WTC11 (cell line): Measurements from ENCODE around the gene CCDC190.

Source experiments
- NR3C1 ChIP-seq: sonication (generic); formaldehyde crosslinking; conservative IDR thresholded peaks from 2 replicates; pipeline ENCODE4 v1.8.1; 2023; ENCODE audit warnings: low read depth, mild to moderate bottlenecking, missing genetic modification reagents
- TF ChIP-seq, protein P1 (sequence below): sonication (generic); formaldehyde crosslinking; IDR thresholded peaks from 2 replicates; pipeline ENCODE4 v1.8.0; 2023; ENCODE audit warnings: missing genetic modification reagents
- TF ChIP-seq, protein P2 (sequence below): sonication (generic); formaldehyde crosslinking; IDR thresholded peaks from 2 replicates; pipeline ENCODE4 v1.8.1; 2022; ENCODE audit warnings: low read depth, missing genetic modification reagents, borderline replicate concordance
- TF ChIP-seq, protein P3 (sequence below): fragments of 250-450 bp; sonication (Bioruptor Pico); IDR thresholded peaks from 2 replicates; pipeline ENCODE4 v1.9.0; 2021; ENCODE audit warnings: mild to moderate bottlenecking, borderline replicate concordance
- TF ChIP-seq, protein P4 (sequence below): sonication (generic); formaldehyde crosslinking; IDR thresholded peaks from 2 replicates; pipeline ENCODE4 v1.8.1; 2023; ENCODE audit warnings: mild to moderate bottlenecking, missing genetic modification reagents, moderate library complexity
- TF ChIP-seq, protein P5 (sequence below): sonication (generic); formaldehyde crosslinking; IDR thresholded peaks from 2 replicates; pipeline ENCODE4 v1.8.0; 2022; ENCODE audit warnings: mild to moderate bottlenecking, missing genetic modification reagents

DNA sequence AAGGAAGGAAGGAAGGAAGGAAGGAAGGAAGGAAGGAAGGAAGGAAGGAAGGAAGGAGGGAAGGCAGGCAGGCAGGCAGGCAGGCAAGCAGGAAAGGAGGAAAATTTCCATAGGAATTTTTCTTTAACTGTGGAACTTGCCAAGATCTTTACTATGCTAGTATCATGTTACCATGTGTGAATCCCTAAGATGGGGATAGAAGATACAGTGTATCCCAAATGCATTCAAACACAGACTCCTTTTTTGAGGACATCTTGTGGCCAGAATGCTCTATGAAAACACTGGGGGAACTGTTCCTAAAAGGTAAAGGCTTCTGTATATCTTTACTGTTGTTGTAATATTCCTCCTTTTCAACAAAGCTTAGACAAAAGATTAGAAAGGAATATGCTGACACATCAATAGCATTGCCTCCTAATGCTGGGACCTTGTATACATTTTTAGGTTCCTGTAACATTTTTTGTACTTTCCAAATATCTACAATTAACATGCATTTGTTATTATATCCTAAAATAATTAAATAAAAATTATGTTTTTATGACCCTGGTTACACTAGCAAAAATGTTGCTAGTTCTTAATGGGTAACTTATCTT is 20.6 kb downstream of the CCDC190 start:
- TF ChIP-seq, protein P1, sequence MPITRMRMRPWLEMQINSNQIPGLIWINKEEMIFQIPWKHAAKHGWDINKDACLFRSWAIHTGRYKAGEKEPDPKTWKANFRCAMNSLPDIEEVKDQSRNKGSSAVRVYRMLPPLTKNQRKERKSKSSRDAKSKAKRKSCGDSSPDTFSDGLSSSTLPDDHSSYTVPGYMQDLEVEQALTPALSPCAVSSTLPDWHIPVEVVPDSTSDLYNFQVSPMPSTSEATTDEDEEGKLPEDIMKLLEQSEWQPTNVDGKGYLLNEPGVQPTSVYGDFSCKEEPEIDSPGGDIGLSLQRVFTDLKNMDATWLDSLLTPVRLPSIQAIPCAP: no peak
- TF ChIP-seq, protein P2, sequence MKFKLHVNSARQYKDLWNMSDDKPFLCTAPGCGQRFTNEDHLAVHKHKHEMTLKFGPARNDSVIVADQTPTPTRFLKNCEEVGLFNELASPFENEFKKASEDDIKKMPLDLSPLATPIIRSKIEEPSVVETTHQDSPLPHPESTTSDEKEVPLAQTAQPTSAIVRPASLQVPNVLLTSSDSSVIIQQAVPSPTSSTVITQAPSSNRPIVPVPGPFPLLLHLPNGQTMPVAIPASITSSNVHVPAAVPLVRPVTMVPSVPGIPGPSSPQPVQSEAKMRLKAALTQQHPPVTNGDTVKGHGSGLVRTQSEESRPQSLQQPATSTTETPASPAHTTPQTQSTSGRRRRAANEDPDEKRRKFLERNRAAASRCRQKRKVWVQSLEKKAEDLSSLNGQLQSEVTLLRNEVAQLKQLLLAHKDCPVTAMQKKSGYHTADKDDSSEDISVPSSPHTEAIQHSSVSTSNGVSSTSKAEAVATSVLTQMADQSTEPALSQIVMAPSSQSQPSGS (CRISPR knock-in tag): no peak
- TF ChIP-seq, protein P3, sequence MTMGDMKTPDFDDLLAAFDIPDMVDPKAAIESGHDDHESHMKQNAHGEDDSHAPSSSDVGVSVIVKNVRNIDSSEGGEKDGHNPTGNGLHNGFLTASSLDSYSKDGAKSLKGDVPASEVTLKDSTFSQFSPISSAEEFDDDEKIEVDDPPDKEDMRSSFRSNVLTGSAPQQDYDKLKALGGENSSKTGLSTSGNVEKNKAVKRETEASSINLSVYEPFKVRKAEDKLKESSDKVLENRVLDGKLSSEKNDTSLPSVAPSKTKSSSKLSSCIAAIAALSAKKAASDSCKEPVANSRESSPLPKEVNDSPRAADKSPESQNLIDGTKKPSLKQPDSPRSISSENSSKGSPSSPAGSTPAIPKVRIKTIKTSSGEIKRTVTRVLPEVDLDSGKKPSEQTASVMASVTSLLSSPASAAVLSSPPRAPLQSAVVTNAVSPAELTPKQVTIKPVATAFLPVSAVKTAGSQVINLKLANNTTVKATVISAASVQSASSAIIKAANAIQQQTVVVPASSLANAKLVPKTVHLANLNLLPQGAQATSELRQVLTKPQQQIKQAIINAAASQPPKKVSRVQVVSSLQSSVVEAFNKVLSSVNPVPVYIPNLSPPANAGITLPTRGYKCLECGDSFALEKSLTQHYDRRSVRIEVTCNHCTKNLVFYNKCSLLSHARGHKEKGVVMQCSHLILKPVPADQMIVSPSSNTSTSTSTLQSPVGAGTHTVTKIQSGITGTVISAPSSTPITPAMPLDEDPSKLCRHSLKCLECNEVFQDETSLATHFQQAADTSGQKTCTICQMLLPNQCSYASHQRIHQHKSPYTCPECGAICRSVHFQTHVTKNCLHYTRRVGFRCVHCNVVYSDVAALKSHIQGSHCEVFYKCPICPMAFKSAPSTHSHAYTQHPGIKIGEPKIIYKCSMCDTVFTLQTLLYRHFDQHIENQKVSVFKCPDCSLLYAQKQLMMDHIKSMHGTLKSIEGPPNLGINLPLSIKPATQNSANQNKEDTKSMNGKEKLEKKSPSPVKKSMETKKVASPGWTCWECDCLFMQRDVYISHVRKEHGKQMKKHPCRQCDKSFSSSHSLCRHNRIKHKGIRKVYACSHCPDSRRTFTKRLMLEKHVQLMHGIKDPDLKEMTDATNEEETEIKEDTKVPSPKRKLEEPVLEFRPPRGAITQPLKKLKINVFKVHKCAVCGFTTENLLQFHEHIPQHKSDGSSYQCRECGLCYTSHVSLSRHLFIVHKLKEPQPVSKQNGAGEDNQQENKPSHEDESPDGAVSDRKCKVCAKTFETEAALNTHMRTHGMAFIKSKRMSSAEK (CRISPR knock-in tag): no peak
- TF ChIP-seq, protein P4, sequence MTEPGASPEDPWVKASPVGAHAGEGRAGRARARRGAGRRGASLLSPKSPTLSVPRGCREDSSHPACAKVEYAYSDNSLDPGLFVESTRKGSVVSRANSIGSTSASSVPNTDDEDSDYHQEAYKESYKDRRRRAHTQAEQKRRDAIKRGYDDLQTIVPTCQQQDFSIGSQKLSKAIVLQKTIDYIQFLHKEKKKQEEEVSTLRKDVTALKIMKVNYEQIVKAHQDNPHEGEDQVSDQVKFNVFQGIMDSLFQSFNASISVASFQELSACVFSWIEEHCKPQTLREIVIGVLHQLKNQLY (CRISPR knock-in tag): no peak
- no peak for TF ChIP-seq NR3C1
- TF ChIP-seq, protein P5, sequence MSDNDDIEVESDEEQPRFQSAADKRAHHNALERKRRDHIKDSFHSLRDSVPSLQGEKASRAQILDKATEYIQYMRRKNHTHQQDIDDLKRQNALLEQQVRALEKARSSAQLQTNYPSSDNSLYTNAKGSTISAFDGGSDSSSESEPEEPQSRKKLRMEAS (CRISPR knock-in tag): no peak
